Measurements from ENCODE around the gene RGL4. TPM values are rescaled to one million over a fixed set of nuclear protein-coding genes. Genes with fewer than 3 reads are reported as not detected.

RGL4 gene
- total RNA-seq, 1 experiment from 2014 or later, result not detected

DNA sequence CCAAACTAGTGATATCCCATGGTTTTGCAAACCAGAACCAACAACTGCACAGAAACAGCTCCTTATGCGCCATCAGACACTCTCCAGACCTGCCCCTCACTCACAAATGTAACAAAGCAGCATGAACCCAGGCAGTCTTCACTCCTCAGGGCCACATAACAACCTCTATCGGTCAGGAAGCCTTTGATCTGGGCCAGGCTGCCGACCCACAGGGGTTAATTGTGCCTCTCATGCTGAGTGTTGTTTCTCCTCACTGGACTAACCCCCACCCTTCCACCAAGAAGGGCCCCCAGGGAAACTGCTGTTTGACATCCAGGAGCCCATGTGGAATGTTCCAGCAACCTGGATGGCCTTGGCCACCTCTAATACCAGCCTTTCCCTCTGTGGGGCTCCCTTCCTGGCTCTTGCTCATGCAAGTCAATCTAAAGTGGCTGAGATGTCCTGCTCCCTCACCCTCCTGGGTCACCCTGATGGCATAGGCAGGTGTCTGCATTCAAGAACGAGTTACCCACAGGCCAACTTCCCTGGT, 7.9 kb upstream of the RGL4 start:
- TF ChIP-seq, protein P1, sequence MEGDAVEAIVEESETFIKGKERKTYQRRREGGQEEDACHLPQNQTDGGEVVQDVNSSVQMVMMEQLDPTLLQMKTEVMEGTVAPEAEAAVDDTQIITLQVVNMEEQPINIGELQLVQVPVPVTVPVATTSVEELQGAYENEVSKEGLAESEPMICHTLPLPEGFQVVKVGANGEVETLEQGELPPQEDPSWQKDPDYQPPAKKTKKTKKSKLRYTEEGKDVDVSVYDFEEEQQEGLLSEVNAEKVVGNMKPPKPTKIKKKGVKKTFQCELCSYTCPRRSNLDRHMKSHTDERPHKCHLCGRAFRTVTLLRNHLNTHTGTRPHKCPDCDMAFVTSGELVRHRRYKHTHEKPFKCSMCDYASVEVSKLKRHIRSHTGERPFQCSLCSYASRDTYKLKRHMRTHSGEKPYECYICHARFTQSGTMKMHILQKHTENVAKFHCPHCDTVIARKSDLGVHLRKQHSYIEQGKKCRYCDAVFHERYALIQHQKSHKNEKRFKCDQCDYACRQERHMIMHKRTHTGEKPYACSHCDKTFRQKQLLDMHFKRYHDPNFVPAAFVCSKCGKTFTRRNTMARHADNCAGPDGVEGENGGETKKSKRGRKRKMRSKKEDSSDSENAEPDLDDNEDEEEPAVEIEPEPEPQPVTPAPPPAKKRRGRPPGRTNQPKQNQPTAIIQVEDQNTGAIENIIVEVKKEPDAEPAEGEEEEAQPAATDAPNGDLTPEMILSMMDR (conservative IDR thresholded peaks at IDR 0.05; ENCODE audit: low read depth, low read length), result no peak
- TF ChIP-seq EZH2 (IDR thresholded peaks at IDR 0.05; ENCODE audit: borderline replicate concordance, low read depth, low read length, poor library complexity, severe bottlenecking), result no peak
- CTCF ChIA-PET, result no interaction called here
- H3K9me3 ChIP-seq (ENCODE audit: low read depth, low read length, poor library complexity, severe bottlenecking), result no peaks in the 10 kb centered on the region
- no peak for DNase-seq (ENCODE audit: low spot score)
- intact Hi-C loops (cut with micrococcal nuclease; ENCODE audit: unreplicated experiment), result no loop called here
- no peaks in the 10 kb centered on the region for H3K4me1 ChIP-seq (ENCODE audit: insufficient read depth, low read length, poor library complexity, severe bottlenecking)
- H3K36me3 ChIP-seq (ENCODE audit: insufficient read depth, low read length, poor library complexity, severe bottlenecking), result peaks cover 2% of the 10 kb centered on the region
- no peak overlapping the region for H3K4me3 ChIP-seq (ENCODE audit: low read depth, low read length, poor library complexity, severe bottlenecking)
- no peaks in the 10 kb centered on the region for H3K27me3 ChIP-seq (replicated peaks; ENCODE audit: insufficient read depth, low read depth, low read length, poor library complexity)
- no TSS peak for BruUV-seq (replicated peaks)
- POLR2A ChIA-PET (ENCODE audit: low non-redundant PET), result no interaction called here
- H3K27ac ChIP-seq (ENCODE audit: low read depth, low read length, poor library complexity, severe bottlenecking), result no peak overlapping the region

DNA sequence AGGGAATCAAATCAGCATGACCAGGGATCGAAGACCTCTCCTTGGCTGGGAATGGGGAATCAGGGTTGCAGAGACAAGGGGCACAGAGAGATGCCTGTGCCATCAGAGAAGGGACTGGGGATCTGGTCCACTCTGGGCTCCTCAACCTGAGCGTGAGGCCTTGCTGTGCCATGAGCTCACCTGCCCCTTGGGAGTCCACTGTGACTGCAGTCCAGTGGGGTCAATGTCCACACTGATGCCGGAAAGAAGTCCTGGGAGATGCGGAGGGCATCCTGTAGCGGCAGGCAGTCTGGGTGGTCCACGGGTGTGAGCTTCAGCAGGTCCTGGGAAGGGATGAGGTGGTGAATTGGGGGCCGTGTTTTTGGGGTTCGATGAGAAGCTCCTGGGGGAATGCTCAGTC, 7.3 kb upstream of the RGL4 start:
- TF ChIP-seq, protein P1 (conservative IDR thresholded peaks at IDR 0.05; ENCODE audit: low read depth, low read length), result no peak
- TF ChIP-seq EZH2 (IDR thresholded peaks at IDR 0.05; ENCODE audit: borderline replicate concordance, low read depth, low read length, poor library complexity, severe bottlenecking), result no peak

DNA sequence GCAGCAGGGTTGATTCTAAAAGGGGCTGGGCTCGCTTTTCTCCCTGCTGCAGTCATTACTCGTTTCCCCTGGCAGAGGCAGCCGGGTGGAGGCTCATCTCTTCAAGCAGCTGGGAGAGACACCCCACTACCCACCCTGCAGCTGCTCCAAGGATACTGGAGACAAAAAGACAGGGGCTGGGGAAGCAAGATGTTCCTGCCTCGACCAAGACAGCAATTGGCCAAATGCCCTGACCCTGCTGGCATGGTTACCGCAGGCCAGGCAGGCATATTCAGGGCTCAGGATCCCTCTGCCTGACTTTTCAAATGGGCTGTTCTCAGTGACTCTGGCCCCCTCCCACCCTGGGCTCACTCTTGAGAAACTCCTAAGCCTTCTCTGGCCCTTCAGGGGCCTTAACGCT, 6.8 kb upstream of the RGL4 start:
- Histone ChIP-seq H3K4me3 (ENCODE audit: low read depth, low read length, poor library complexity, severe bottlenecking) (no peak overlapping the region), H3K4me1 (ENCODE audit: insufficient read depth, low read length, poor library complexity, severe bottlenecking) (no peaks in the 10 kb centered on the region), H3K27ac (ENCODE audit: low read depth, low read length, poor library complexity, severe bottlenecking) (no peak overlapping the region), H3K36me3 (ENCODE audit: insufficient read depth, low read length, poor library complexity, severe bottlenecking) (peaks cover 2% of the 10 kb centered on the region), H3K9me3 (ENCODE audit: low read depth, low read length, poor library complexity, severe bottlenecking) (no peaks in the 10 kb centered on the region), H3K27me3 (replicated peaks; ENCODE audit: insufficient read depth, low read depth, low read length, poor library complexity) (no peaks in the 10 kb centered on the region)
- POLR2A ChIA-PET (ENCODE audit: low non-redundant PET), result no interaction called here
- no peak for DNase-seq (ENCODE audit: low spot score)
- TF ChIP-seq, protein P1 (conservative IDR thresholded peaks at IDR 0.05; ENCODE audit: low read depth, low read length), result no peak
- no peak for TF ChIP-seq EZH2 (IDR thresholded peaks at IDR 0.05; ENCODE audit: borderline replicate concordance, low read depth, low read length, poor library complexity, severe bottlenecking)
- intact Hi-C loops (cut with micrococcal nuclease; ENCODE audit: unreplicated experiment), result no loop called here
- CTCF ChIA-PET, result no interaction called here
- BruUV-seq (replicated peaks), result no TSS peak

More for the DNA sequence above, 7.3 kb upstream of the RGL4 start:
- no peak for DNase-seq (ENCODE audit: low spot score)
- Histone ChIP-seq H3K27me3 (replicated peaks; ENCODE audit: insufficient read depth, low read depth, low read length, poor library complexity) (no peaks in the 10 kb centered on the region), H3K36me3 (ENCODE audit: insufficient read depth, low read length, poor library complexity, severe bottlenecking) (peaks cover 2% of the 10 kb centered on the region), H3K4me1 (ENCODE audit: insufficient read depth, low read length, poor library complexity, severe bottlenecking) (no peaks in the 10 kb centered on the region), H3K27ac (ENCODE audit: low read depth, low read length, poor library complexity, severe bottlenecking) (no peak overlapping the region), H3K4me3 (ENCODE audit: low read depth, low read length, poor library complexity, severe bottlenecking) (no peak overlapping the region), H3K9me3 (ENCODE audit: low read depth, low read length, poor library complexity, severe bottlenecking) (no peaks in the 10 kb centered on the region)
- POLR2A ChIA-PET (ENCODE audit: low non-redundant PET), result no interaction called here
- BruUV-seq (replicated peaks), result no TSS peak
- intact Hi-C loops (cut with micrococcal nuclease; ENCODE audit: unreplicated experiment), result no loop called here
- CTCF ChIA-PET, result no interaction called here

Data from A673 (cell line).